T-cell (primary cell): ENCODE measurements around the gene OTUB1. TPM values are rescaled to one million over a fixed set of nuclear protein-coding genes. Genes with fewer than 3 reads are reported as not detected.

ENCODE experiments used
- ATAC-seq, 4 experiments: fragments of 200-7000 bp in 3 of 4; fragments of 150-1000 bp in 1 of 4; cut with Tn5 transposase; replicated peaks in 1 of 4; 1 replicate in 3 of 4; 2 replicates in 1 of 4; pipeline ENCODE4 v1.10.0; 2021; ENCODE audit warnings: moderate library complexity in 3 of 4, mild to moderate bottlenecking in 2 of 4, moderate number of reproducible peaks in 1 of 4
- CTCF ChIA-PET, 2 donors: fragments of 300-600 bp; sonication (Branson Sonifier 250); formaldehyde crosslinking; loops; one replicate each; lab custom pipeline; 2022; ENCODE audit warnings: antibody characterized with exemption in 2 of 2; lab: Charles Lee
- POLR2A ChIA-PET, 2 donors: fragments of 300-600 bp; sonication (Branson Sonifier 250); formaldehyde crosslinking; loops; one replicate each; lab custom pipeline; 2022; ENCODE audit warnings: antibody characterized with exemption in 2 of 2; lab: Charles Lee
- DNase-seq, 35 experiments: peaks; one replicate each; pipeline versions ENCODE4 v3.0.0 to v3.0.0-alpha.2; 2013 to 2023
- H3K27ac ChIP-seq: one replicate; pipeline ENCODE4 v1.5.1; 2013; ENCODE audit warnings: low read length
- H3K27me3 ChIP-seq, 2 experiments: replicated peaks in 1 of 2; 1 replicate in 1 of 2; 2 replicates in 1 of 2; pipeline versions ENCODE4 v1.6.1 to v1.7.0; 2013; ENCODE audit warnings: low read length in 1 of 2, mixed read lengths in 1 of 2; ENCODE audit not compliant: control insufficient read depth in 2 of 2, insufficient read depth in 2 of 2; ENCODE audit errors: extremely low read depth in 1 of 2
- H3K36me3 ChIP-seq, 2 donors: 1 replicate in 1 of 2; 2 replicates in 1 of 2; pipeline versions ENCODE4 v1.6.1 to v1.7.0; 2013; ENCODE audit warnings: low read length in 1 of 2; ENCODE audit not compliant: control insufficient read depth in 2 of 2, insufficient read depth in 1 of 2; ENCODE audit errors: extremely low read depth in 1 of 2
- H3K4me1 ChIP-seq, 2 experiments: 1 replicate in 1 of 2; 2 replicates in 1 of 2; pipeline versions ENCODE4 v1.6.1 to v1.7.0; 2013; ENCODE audit warnings: low read length in 2 of 2, mixed read lengths in 1 of 2; ENCODE audit not compliant: insufficient read depth in 2 of 2, control insufficient read depth in 1 of 2; ENCODE audit errors: extremely low read depth in 1 of 2
- H3K4me3 ChIP-seq, 2 donors: 1 replicate in 1 of 2; 2 replicates in 1 of 2; pipeline versions ENCODE4 v1.5.1 to v1.7.0; 2013; ENCODE audit warnings: mild to moderate bottlenecking in 2 of 2, low read length in 1 of 2, moderate library complexity in 1 of 2; ENCODE audit not compliant: control insufficient read depth in 1 of 2; ENCODE audit errors: extremely low read depth in 1 of 2
- H3K9me3 ChIP-seq: 2 replicates; pipeline ENCODE4 v1.7.0; 2013
- H3K27ac Mint-ChIP-seq, 2 donors: one replicate each; pipeline ENCODE4 v1.8.0; 2020 to 2021; ENCODE audit warnings: mild to moderate bottlenecking in 2 of 2, mixed read lengths in 2 of 2
- H3K27me3 Mint-ChIP-seq, 2 donors: one replicate each; pipeline ENCODE4 v1.8.0; 2021 to 2022; ENCODE audit warnings: mixed read lengths in 2 of 2
- H3K36me3 Mint-ChIP-seq: one replicate; pipeline ENCODE4 v1.8.0; 2021; ENCODE audit warnings: mixed read lengths
- H3K4me1 Mint-ChIP-seq, 3 donors: one replicate each; pipeline ENCODE4 v1.8.0; 2020 to 2022; ENCODE audit warnings: mixed read lengths in 3 of 3, mild to moderate bottlenecking in 1 of 3
- H3K4me3 Mint-ChIP-seq, 3 donors: one replicate each; pipeline ENCODE4 v1.8.0; 2020 to 2022; ENCODE audit warnings: mild to moderate bottlenecking in 3 of 3, mixed read lengths in 3 of 3, moderate library complexity in 3 of 3
- H3K9me3 Mint-ChIP-seq, 3 donors: one replicate each; pipeline ENCODE4 v1.8.0; 2020 to 2022; ENCODE audit warnings: mixed read lengths in 3 of 3
- WGBS: methylation state at CpG from one replicate; pipeline ENCODE4 v1.1.5; 2013; ENCODE audit warnings: missing lambda C conversion rate; ENCODE audit not compliant: insufficient coverage; 5-methylcytosine and 5-hydroxymethylcytosine counted together
- total RNA-seq, 35 experiments: library from RNA in 6 of 35; stranded (reverse) in 6 of 35; fragments of 120-200 nt in 1 of 35; gene quantifications; one replicate each; pipeline versions ENCODE4 v1.2.1 to v1.2.4 and lab custom pipeline; 2013 to 2026

OTUB1 gene
- total RNA-seq, 5 donors from 2014 or later (not counting 1 experiment from before 2014, with no cell fraction given) = 63.1 to 76.7 (median 67.2) TPM

GRCh38 chr11:64038500-64038899 is 52.3 kb downstream of the OTUB1 start:
- Mint-ChIP-seq H3K27me3 (peaks cover 20 to 40% of the 10 kb centered on the region in 2 donors), H3K36me3 (no peaks in the 10 kb centered on the region), H3K4me1 (peaks cover 5 to 14% (median 5%) of the 10 kb centered on the region in 3 donors), H3K4me3 (no peak overlapping the region), H3K9me3 (no peaks in the 10 kb centered on the region), H3K27ac (no peak overlapping the region)
- no peaks in the 10 kb centered on the region for H3K9me3 ChIP-seq
- ChIA-PET POLR2A (no interaction called here), CTCF (no interaction called here)
- H3K36me3 ChIP-seq = no peaks in the 10 kb centered on the region
- no CpG with 5 or more reads among the region's 4 CpGs for WGBS
- peaks cover 0 to 13% of the 10 kb centered on the region in 2 experiments for H3K4me1 ChIP-seq
- no peak overlapping the region for H3K4me3 ChIP-seq
- peaks cover 0 to 67% of the 10 kb centered on the region in 2 experiments for H3K27me3 ChIP-seq
- ATAC-seq (no peak), DNase-seq (no peak)
- H3K27ac ChIP-seq = no peak overlapping the region

- Mint-ChIP-seq H3K4me3 (no peak overlapping the region), H3K4me1 (peaks cover 5 to 13% (median 5%) of the 10 kb centered on the region in 3 donors), H3K9me3 (no peaks in the 10 kb centered on the region), H3K36me3 (no peaks in the 10 kb centered on the region), H3K27me3 (peaks cover 16 to 35% of the 10 kb centered on the region in 2 donors), H3K27ac (no peak overlapping the region)
- H3K9me3 ChIP-seq = no peaks in the 10 kb centered on the region
- no peak overlapping the region for H3K27ac ChIP-seq
- H3K27me3 ChIP-seq = peaks cover 0 to 62% of the 10 kb centered on the region in 2 experiments
- no peak for DNase-seq
- peaks cover 0 to 13% of the 10 kb centered on the region in 2 experiments for H3K4me1 ChIP-seq
- ATAC-seq = no peak
- H3K36me3 ChIP-seq = no peaks in the 10 kb centered on the region
- ChIA-PET POLR2A (no interaction called here), CTCF (no interaction called here)
- WGBS = 67% methylated on average over 15 of the region's 16 CpGs
- no peak overlapping the region for H3K4me3 ChIP-seq
Observed at GRCh38 chr11:64039012-64039665, 52.9 kb downstream of the OTUB1 start.

- H3K4me3 Mint-ChIP-seq = no peak overlapping the region
- ChIA-PET POLR2A (no interaction called here), CTCF (no interaction called here)
- H3K27me3 Mint-ChIP-seq = peaks cover 4 to 23% of the 10 kb centered on the region in 2 donors
- ATAC-seq (no peak), DNase-seq (no peak)
- Histone ChIP-seq H3K4me3 (no peak overlapping the region), H3K27ac (no peak overlapping the region), H3K36me3 (no peaks in the 10 kb centered on the region), H3K4me1 (peaks cover 0 to 8% of the 10 kb centered on the region in 2 experiments), H3K27me3 (peaks cover 0 to 50% of the 10 kb centered on the region in 2 experiments), H3K9me3 (no peaks in the 10 kb centered on the region)
- H3K9me3 Mint-ChIP-seq = no peaks in the 10 kb centered on the region
- no peak overlapping the region for H3K27ac Mint-ChIP-seq
- no peaks in the 10 kb centered on the region for H3K36me3 Mint-ChIP-seq
- WGBS = 82% methylated on average over 10 of the region's 20 CpGs
- H3K4me1 Mint-ChIP-seq = peaks cover 0 to 4% (median 0%) of the 10 kb centered on the region in 3 donors
Observed at GRCh38 chr11:64040684-64041322, 54.6 kb downstream of the OTUB1 start.

GRCh38 chr11:64041846-64042245 is 55.6 kb downstream of the OTUB1 start:
- ChIA-PET POLR2A (no interaction called here), CTCF (no interaction called here)
- Mint-ChIP-seq H3K36me3 (no peaks in the 10 kb centered on the region), H3K9me3 (no peaks in the 10 kb centered on the region), H3K27me3 (peaks cover 4 to 22% of the 10 kb centered on the region in 2 donors), H3K4me1 (peaks cover 0 to 4% (median 0%) of the 10 kb centered on the region in 3 donors), H3K4me3 (no peak overlapping the region), H3K27ac (no peak overlapping the region)
- no peak overlapping the region for H3K4me3 ChIP-seq
- peaks cover 0 to 46% of the 10 kb centered on the region in 2 experiments for H3K27me3 ChIP-seq
- H3K36me3 ChIP-seq = no peaks in the 10 kb centered on the region
- 88% methylated on average over 7 of the region's 9 CpGs for WGBS
- ATAC-seq (no peak), DNase-seq (no peak)
- no peak overlapping the region for H3K27ac ChIP-seq
- peaks cover 0 to 2% of the 10 kb centered on the region in 2 experiments for H3K4me1 ChIP-seq
- no peaks in the 10 kb centered on the region for H3K9me3 ChIP-seq

GRCh38 chr11:64042301-64042700 is 56.1 kb downstream of the OTUB1 start:
- Mint-ChIP-seq H3K27me3 (peaks cover 4 to 19% of the 10 kb centered on the region in 2 donors), H3K9me3 (no peaks in the 10 kb centered on the region), H3K36me3 (no peaks in the 10 kb centered on the region), H3K27ac (no peak overlapping the region), H3K4me1 (peaks cover 0 to 4% (median 0%) of the 10 kb centered on the region in 3 donors), H3K4me3 (no peak overlapping the region)
- WGBS = 100% methylated on average over 2 of the region's 4 CpGs
- H3K4me3 ChIP-seq = no peak overlapping the region
- no peak overlapping the region for H3K27ac ChIP-seq
- ATAC-seq (no peak), DNase-seq (no peak)
- H3K27me3 ChIP-seq = peaks cover 0 to 41% of the 10 kb centered on the region in 2 experiments
- no peaks in the 10 kb centered on the region for H3K4me1 ChIP-seq
- ChIA-PET CTCF (no interaction called here), POLR2A (no interaction called here)
- H3K9me3 ChIP-seq = no peaks in the 10 kb centered on the region
- H3K36me3 ChIP-seq = no peaks in the 10 kb centered on the region

GRCh38 chr11:64043545-64043944 is 57.3 kb downstream of the OTUB1 start:
- no peak overlapping the region for H3K27ac Mint-ChIP-seq
- ChIA-PET CTCF (interaction anchor here in 1 of 2 donors (0.6 kb wide), 1 partner anchor 1966 kb away, joined by 3 read pairs; no protein-coding TSS in a partner anchor), POLR2A (no interaction called here)
- H3K9me3 Mint-ChIP-seq = no peaks in the 10 kb centered on the region
- Histone ChIP-seq H3K9me3 (no peaks in the 10 kb centered on the region), H3K27ac (no peak overlapping the region), H3K27me3 (peaks cover 0 to 29% of the 10 kb centered on the region in 2 experiments), H3K4me3 (no peak overlapping the region), H3K4me1 (no peaks in the 10 kb centered on the region), H3K36me3 (no peaks in the 10 kb centered on the region)
- WGBS = 100% methylated on average over 2 of the region's 5 CpGs
- peaks cover 4 to 6% of the 10 kb centered on the region in 2 donors for H3K27me3 Mint-ChIP-seq
- no peaks in the 10 kb centered on the region for H3K4me1 Mint-ChIP-seq
- H3K36me3 Mint-ChIP-seq = no peaks in the 10 kb centered on the region
- DNase-seq (no peak), ATAC-seq (no peak)
- H3K4me3 Mint-ChIP-seq = no peak overlapping the region
